Ovary (tissue), 3 donors: ENCODE data around the gene SLC17A5.

Source experiments
- EP300 ChIP-seq: sonication (generic); formaldehyde crosslinking; IDR thresholded peaks from one replicate; pipeline ENCODE4 v1.6.1; 2017; ENCODE audit warnings: antibody characterized with exemption
- POLR2A ChIP-seq: fragments of 450-650 bp; IDR thresholded peaks from one replicate; pipeline ENCODE4 v1.6.1; 2017; ENCODE audit warnings: antibody characterized with exemption, mild to moderate bottlenecking, moderate library complexity
- TF ChIP-seq, protein P1 (sequence below), 3 donors: fragments of 450-650 bp in 2 of 3; fragments of 200-600 bp in 1 of 3; IDR thresholded peaks; one replicate each; pipeline versions ENCODE4 v1.5.1 to v1.8.0; 2016 to 2022; ENCODE audit warnings: antibody characterized with exemption in 3 of 3, mild to moderate bottlenecking in 1 of 3
- donor health status: DM: no; HTN: no; CAD: no.

DNA sequence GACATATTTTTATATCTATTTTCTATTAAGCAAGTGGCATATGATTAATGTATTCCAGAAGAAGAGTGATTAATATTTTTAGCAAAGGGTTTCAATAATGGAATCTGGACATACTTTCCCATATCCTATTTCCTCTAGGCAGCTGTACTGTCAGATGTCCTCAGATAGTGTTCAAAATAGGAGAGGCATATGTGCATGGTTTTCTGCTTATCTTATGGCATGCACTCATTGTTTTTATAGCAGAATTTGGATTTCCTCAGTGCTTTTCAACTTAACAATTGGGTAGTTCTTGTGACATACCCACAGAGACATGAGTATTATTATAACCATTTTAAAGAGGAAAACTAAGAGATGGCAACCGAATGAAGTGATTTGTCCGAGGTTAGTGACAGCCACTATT, 12.6 kb upstream of the SLC17A5 start:
- TF ChIP-seq, protein P1, sequence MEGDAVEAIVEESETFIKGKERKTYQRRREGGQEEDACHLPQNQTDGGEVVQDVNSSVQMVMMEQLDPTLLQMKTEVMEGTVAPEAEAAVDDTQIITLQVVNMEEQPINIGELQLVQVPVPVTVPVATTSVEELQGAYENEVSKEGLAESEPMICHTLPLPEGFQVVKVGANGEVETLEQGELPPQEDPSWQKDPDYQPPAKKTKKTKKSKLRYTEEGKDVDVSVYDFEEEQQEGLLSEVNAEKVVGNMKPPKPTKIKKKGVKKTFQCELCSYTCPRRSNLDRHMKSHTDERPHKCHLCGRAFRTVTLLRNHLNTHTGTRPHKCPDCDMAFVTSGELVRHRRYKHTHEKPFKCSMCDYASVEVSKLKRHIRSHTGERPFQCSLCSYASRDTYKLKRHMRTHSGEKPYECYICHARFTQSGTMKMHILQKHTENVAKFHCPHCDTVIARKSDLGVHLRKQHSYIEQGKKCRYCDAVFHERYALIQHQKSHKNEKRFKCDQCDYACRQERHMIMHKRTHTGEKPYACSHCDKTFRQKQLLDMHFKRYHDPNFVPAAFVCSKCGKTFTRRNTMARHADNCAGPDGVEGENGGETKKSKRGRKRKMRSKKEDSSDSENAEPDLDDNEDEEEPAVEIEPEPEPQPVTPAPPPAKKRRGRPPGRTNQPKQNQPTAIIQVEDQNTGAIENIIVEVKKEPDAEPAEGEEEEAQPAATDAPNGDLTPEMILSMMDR (IDR thresholded peaks at IDR 0.05), result no peak
- TF ChIP-seq POLR2A, result no peak
- TF ChIP-seq EP300, result no peak
